HEK293T (cell line): ENCODE results near the gene PEX12.

Source experiments
- ARNT ChIP-seq: fragments of 450-650 bp; IDR thresholded peaks from 2 replicates; pipeline ENCODE4 v1.6.1; 2017; ENCODE audit warnings: mild to moderate bottlenecking
- FOXA1 ChIP-seq: fragments of 450-650 bp; IDR thresholded peaks from 2 replicates; pipeline ENCODE4 v1.6.1; 2016; ENCODE audit warnings: mild to moderate bottlenecking
- FOXK2 ChIP-seq: fragments of 450-650 bp; IDR thresholded peaks from 2 replicates; pipeline ENCODE4 v1.6.1; 2016; ENCODE audit warnings: mild to moderate bottlenecking
- FOXM1 ChIP-seq: fragments of 450-650 bp; IDR thresholded peaks from 2 replicates; pipeline ENCODE4 v1.6.1; 2017; ENCODE audit warnings: mild to moderate bottlenecking, borderline replicate concordance
- L3MBTL2 ChIP-seq: fragments of 450-650 bp; conservative IDR thresholded peaks from 2 replicates; pipeline ENCODE4 v1.6.1; 2016; ENCODE audit warnings: mild to moderate bottlenecking
- LEF1 ChIP-seq: fragments of 450-650 bp; IDR thresholded peaks from 2 replicates; pipeline ENCODE4 v1.6.1; 2017; ENCODE audit warnings: mild to moderate bottlenecking, borderline replicate concordance
- SP1 ChIP-seq: fragments of 450-650 bp; IDR thresholded peaks from 2 replicates; pipeline ENCODE4 v1.6.1; 2017
- TARDBP ChIP-seq: fragments of 450-650 bp; IDR thresholded peaks from 2 replicates; pipeline ENCODE4 v1.6.1; 2016
- ZNF384 ChIP-seq: fragments of 450-650 bp; IDR thresholded peaks from 2 replicates; pipeline ENCODE4 v1.6.1; 2016
- TF ChIP-seq, protein P1 (sequence below): fragments of 450-650 bp; IDR thresholded peaks from 2 replicates; pipeline ENCODE4 v1.6.1; 2016

DNA sequence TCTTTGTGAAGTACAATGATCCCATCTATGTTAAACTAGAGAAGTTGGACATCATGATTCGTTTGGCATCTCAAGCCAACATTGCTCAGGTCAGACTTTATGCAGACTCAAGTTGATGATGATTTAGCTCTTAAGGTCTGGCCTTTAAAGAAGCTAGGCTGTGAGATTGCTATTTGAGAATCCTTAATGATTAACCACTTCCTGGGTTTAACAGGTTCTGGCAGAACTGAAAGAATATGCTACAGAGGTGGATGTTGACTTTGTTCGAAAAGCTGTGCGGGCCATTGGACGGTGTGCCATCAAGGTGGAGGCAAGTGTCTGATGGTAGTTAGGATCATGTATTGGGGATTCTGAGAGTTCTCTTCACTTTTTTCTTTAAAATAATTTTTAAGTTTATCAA, 49.0 kb upstream of the PEX12 start:
- TF ChIP-seq LEF1 (no peak), SP1 (no peak), FOXM1 (no peak), L3MBTL2 (no peak), FOXA1 (no peak), FOXK2 (no peak), TARDBP (no peak), ARNT (no peak), ZNF384 (no peak)
- TF ChIP-seq, protein P1, sequence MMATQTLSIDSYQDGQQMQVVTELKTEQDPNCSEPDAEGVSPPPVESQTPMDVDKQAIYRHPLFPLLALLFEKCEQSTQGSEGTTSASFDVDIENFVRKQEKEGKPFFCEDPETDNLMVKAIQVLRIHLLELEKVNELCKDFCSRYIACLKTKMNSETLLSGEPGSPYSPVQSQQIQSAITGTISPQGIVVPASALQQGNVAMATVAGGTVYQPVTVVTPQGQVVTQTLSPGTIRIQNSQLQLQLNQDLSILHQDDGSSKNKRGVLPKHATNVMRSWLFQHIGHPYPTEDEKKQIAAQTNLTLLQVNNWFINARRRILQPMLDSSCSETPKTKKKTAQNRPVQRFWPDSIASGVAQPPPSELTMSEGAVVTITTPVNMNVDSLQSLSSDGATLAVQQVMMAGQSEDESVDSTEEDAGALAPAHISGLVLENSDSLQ: no peak
